CD4-positive, alpha-beta T cell treated with Interleukin-17A for 4 hours (primary cell): ENCODE data around the gene NES.
A peak's percentile ranks its signal among the peaks of the same experiment; 100 is the strongest.
"Not testable (repeated sequence)": the region's sequence is repeated elsewhere in the genome, so short reads cannot be mapped to it uniquely, and the experiment has no call there.

ENCODE experiments used
- DNase-seq: peaks from one replicate; pipeline ENCODE4 v3.0.0-alpha.2; 2020; ENCODE audit warnings: mixed read lengths

Gene NES

DNA sequence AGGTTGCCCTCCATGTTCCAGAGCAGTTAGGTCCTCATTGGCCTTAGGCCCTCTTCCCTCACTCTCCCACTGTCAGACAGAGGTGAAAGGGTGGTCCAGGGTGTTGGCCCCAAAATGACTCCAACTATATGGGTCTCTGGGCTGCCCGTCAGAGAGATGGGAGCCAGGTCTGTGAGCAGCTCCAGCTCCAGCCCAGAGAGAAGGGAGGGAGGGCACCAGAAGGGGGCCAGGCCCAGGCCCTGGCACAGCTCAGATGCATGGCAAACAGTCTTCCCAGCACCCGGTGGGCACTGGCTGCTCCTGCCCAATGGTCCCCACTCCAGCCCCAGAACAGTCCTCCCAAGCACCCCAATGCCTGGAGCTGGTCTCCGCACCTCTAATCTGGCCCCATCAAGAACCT lies 33.1 kb downstream of the NES start:
- no peak for DNase-seq

DNA sequence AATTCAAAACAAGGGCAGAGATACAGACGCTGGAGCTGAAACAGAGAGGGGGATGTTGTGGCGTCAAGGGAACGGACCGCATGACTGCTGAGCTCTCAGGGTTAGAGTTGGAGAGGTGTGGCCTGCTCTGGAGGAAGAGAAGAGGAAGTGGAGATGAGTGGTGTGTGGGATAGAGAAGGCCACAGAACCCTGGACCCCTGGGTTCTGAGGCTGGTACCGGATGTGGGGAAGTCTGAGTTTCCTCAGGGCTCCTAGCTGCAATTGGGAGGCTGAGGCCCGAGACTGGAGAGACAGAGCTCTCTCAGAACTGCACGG lies 33.5 kb downstream of the NES start:
- DNase-seq, result peak; percentile 5

DNA sequence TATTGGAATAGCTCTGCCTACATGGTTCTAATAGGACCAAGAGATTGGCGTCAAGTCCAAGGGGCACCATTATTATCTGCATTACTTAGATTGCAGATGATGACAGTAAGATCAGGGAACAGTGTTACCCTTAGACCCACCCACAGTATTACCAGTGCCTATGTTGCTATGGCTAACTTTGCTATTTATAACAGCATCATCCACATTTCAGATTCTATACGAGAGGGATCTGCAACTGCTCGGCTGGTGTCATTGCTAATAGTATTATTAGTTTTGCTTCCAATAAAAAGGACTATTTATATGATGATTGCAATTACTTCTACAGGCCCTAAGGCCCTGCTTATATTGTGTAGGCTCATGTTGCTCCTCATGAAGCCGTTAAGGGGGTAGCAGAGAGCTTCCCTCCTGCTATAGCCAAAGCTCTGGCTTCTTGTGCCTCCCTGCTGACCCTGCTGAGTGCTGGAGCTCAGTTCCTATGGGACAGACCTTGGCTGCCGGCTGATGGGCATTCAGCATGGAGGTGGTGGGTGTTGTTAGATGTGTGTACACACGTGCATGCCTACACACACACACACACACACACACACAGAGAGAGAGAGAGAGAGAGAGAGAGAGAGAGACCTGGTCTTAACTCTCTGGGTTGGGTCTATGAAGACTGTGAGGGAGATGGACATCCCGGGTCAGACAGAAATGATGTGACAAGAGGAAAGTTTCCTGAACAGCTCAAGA lies 34.0 kb downstream of the NES start:
- no peak for DNase-seq

DNA sequence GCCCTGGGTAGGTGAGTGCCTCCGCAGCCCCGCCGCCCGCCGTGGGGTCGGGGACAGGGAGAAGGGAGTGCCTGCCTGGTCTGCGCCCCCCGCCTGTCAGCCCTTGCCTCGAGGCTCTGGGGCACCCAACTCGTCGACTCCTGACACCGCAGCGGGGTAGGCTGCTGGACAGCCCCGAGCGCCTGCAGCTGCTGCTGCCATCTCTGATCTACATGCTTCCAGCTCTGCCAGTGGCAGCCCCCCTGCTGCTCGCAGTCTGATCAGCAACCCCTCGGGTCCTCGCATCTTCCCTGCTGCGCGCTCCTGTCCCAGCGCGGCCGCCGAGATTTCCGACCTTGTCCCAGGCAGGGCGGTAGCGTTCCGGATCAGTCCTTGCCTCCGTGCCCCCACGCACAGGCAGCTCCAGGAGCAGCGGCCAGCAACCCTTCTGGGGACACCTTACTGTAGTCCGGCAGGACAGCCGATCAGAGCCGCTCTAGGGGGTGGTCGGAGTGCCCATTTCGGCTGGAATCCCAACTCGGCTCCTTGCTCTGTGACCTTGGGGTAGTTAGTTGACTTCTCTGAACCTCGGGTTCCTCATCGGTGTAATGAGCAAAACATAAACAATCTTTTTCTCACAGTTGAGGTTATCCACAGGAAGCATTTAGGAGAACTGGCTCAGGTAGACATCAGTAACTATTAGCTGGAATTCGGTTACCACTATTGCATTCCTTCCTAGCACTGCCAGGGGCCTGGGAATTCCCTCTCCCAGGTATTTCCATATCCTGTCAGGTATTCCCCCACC lies 34.8 kb downstream of the NES start:
- peak; percentile 8 for DNase-seq

DNA sequence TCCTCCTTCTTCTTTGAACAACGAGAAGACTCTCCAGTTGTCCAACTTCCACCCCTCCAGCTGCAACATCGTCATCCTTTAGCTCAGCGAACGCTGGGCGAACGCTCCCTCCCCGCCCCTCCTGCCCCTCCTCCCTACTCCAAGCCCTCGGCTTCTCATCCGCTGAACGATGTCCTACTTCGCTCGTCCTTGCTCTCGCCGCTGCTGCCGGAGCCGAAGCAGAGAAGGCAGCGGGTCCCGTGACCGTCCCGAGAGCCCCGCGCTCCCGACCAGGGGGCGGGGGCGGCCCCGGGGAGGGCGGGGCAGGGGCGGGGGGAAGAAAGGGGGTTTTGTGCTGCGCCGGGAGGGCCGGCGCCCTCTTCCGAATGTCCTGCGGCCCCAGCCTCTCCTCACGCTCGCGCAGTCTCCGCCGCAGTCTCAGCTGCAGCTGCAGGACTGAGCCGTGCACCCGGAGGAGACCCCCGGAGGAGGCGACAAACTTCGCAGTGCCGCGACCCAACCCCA lies 35.4 kb downstream of the NES start, which contains the start of gene BCAN:
Gene BCAN, plus strand, starts transcription at position 357 of the 504 bp plus-strand sequence. CDS start 3,938 bp downstream, outside the sequence.
- DNase-seq, result peak; percentile 45

DNA sequence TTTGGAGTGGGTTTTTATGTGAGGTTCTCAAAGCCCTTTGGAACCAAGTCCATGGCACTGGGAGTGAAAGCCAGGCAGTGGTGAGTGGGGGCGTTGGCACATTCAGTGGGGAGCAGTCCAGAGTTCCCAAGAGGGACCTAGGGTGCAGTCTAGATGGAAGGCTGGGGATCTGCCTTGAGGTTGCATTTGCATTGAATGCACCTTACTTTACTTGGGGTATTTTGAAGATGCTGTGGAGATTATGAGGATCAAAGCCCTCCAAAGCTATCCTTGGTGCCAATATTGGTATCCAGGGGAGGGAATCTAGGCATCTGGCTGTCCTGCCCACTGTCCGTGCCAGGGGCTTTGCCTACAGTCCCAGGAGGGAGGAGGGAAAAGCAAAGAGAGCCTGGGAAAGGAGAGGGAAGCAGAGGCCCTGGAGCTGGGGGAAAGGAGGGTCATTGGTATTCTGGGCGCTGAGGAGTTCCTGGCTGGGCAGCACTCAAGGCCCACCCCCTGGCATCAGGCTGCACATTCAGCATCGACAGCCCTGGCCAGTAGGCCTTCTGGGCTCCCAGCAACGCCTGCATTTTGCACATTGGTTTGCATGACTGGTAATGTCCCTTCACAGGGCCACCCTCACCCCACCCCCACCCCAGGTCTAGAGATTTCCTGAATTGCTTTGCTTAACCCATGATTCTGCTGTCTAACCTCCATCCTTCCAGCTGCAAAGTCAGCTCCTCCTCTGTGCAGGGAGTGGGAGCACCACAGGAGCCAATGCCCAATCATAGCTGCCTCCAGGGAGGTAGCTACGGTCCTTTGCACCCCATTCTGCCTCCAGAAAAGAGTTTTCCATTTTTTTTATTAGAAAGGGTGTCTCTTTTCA lies 36.1 kb downstream of the NES start:
- no peak for DNase-seq

DNA sequence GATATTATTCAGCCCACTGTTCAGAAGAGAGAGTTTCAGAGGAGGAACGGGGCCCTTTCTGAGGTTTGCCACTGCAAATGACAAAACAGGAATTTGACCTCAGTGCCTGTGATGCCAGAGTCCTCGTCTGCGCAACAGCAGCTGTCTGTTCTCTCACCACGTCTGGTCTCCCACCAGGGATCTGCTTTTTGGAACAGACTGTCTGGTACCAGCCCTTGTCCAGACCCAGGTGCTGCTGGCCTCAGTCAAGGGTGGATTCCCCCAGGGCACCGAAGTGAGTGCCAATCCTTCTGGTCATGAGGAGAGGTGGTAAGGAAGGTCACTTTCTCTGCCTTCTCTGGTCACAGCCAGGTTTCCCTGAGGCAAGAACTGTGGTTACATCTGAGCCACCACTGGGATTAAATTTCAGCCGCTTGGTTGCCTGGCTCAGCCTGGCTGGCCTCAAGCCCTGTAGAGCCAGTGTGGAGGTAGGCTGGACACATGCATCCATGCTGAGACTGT lies 37.6 kb downstream of the NES start:
- DNase-seq, result no peak

DNA sequence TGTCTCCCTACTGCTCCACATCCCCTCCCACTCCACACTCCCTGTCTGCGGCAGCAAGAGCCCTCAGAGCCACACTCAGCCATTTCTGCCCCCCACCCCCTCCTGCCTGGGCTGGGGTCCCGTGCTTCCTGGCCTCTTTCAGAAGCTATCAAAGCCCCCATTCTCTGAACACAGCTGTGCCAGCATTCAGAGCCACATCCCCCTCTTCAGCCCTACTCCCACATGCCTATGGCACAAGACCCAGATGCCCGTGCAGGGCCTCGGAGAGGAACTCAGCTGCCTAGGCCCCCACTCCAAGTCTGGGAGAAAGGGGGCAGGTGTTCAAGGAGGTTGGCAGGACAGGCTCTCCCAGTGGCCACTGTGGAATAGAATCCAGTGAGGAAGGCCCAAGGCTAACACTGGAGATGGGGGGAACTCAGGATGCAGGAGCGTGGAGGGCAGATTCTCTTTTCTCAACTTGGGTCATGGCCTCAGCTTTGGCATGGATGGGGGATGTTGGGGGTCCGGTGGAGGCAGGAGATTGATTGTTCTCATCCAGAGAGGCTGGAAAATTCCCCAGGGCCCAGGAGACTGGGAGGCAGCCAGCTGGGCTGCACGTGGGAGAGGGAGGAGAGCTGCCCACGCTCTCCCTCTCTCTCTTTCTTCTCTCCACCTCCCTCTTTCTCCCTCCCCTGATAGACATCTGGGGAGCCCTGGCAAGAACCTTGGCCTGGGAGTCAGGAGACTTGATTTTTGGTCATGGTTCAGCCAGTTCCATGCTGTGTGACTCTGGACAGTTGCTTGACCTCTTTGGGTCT lies 38.8 kb downstream of the NES start:
- no peak for DNase-seq

DNA sequence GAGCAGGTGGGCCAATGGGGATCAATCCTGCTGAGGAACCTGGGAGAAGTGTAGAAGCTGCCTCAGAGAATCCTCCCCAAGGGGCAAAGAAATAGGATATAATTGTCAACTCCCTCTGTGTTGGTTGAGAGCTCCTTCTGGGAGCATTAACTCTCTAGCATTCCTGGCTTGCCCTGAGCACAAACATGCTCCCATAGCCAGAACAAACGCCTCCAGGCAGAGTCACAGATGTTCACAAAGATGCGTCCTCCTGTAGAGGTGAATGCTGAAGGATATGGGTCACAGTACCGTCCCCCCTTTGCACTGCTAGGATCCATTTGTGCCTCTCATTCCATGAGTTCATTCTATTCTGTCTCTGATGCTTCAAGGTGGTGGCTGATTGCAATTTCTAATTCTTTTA lies 44.9 kb downstream of the NES start:
- no peak for DNase-seq

DNA sequence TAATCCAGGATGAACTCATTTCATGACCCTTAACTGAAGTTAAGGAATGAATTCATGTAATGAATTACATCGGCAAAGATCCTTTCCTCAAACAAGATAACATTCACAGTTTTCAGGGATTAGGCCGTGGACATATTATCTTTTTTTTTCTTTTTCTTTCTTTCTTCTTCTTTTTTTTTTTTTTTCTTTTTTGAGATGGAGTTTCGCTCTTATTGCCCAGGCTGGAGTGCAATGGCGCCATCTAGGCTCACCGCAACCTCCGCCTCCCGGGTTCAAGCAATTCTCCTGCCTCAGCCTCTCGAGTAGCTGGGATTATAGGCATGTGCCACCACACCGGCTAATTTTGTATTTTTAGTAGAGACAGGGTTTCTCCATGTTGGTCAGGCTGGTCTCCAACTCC lies 46.1 kb downstream of the NES start:
- DNase-seq, result not testable (repeated sequence)

DNA sequence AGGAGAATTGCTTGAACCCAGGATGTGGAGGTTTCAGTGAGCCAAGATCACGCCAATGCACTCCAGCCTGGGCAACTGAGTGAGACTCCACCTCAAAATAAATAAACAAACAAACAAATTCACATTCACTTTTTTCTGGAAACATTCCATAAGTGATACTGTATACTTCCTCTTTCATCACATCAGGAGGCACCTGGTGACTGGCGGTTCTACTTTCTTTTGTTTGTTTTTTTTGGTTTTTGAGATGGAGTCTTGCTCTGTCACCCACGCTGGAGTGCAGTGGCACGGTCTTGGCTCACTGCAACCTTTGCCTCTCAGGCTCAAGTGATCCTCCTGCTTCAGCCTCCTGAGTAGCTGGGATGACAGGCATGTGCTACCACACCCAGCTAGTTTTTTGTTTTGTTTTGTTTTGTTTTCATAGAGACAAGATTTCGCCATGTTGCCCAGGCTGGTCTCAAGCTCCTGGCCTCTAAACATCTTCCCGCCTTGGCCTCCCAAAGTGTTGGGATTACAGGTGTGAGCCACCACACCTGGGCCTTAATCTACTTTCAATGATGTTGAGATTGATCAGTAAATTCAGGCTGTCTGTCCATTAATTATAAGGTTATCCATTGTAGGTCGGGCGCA lies 47.3 kb downstream of the NES start:
- no peak for DNase-seq

DNA sequence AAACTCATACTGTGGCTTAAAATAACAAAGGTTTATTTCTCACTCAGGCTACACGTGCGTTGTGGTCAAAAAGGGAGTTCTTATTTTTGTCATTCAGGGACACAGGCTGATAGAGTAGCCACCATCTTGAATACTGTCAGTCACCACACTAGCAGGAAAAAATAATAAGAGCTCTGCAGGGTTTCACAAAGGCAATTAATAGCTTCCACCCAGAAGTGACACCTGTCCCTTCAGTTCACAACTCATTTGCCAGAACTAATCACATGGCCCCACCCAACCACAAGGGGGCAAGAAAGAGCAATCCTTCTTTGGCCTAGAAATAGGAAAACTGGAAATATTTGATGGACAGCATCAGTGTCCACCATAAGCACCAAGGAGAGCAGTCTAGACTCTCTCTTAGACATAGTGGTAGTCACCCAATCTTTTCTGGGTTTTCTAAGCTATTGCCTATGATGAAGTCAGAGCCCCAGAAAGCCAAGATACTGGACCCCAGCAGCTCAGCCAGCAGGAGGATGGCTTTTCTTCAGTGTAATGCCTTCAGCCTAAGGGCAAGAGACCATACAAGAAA lies 49.8 kb downstream of the NES start:
- peak; percentile 52 for DNase-seq

DNA sequence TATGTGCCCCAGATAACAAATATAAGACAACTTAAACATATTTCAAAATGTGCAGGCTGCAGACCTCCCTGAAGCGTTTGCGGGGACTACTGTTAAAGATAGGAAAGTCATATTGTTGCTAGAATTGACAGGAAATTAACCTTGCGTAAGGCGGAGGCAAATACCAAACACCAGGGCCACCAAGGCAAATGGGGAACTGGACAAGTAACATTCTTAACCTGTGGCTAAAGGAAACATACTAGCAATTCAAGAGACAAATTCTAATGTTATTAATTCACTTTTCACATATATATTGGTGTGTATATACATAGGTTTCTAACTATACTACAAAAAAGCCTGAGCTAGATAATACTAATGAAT lies 51.1 kb downstream of the NES start:
- no peak for DNase-seq

DNA sequence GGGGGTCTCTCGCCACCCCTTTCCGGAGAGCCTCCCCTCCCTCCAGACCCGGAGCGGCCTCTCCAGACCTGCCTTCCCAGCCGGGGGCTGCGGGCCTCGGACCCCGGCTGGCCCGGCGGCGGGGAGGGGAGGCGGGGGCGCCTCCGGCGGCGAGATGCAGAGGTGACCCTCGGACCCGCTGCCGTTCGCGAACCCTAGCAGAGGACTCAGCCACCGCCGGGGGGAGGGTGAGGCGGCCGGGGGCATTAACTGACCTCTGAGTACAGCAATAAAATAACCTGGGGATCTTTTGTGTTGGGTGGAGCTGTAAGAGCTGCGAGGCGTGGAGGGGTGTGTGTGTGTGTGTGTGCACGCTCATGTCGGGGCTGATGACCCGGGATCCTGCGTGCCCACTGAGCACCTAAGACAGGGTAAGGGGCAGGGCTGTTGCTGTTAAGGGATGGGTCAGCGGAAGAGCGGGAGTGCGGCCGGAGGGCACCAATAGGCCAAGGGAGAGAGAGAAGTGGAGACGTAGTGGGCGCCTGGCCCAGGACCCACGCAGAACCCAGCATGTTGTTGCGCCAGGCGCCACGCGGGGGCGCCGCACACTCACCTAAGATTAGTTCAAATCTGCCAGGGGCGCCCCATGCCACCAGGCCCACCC lies 51.6 kb downstream of the NES start:
- DNase-seq, result peak; percentile 85

DNA sequence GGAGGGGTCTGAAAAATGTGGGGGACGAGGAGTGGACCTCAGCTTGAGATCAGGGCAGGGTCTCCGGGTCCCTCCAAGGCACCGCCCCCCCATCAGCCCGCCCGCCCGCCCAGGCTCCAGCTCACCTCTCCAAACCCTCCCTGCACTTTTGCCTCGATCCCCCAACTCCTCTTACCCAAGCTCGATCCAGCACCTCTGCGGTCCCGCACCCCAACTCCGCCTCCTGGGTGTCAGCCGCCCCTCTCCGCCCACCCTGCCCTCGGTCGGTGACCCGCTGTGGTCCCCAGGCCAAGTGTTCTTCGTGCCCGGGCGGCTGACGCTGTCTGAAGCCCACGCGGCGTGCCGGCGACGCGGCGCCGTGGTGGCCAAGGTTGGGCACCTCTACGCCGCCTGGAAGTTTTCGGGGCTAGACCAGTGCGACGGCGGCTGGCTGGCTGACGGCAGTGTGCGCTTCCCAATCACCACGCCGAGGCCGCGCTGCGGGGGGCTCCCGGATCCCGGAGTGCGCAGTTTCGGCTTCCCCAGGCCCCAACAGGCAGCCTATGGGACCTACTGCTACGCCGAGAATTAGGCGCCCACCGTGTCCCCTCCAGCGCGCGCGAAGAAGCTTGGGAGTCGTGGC lies 52.3 kb downstream of the NES start:
- peak; percentile 20 for DNase-seq

DNA sequence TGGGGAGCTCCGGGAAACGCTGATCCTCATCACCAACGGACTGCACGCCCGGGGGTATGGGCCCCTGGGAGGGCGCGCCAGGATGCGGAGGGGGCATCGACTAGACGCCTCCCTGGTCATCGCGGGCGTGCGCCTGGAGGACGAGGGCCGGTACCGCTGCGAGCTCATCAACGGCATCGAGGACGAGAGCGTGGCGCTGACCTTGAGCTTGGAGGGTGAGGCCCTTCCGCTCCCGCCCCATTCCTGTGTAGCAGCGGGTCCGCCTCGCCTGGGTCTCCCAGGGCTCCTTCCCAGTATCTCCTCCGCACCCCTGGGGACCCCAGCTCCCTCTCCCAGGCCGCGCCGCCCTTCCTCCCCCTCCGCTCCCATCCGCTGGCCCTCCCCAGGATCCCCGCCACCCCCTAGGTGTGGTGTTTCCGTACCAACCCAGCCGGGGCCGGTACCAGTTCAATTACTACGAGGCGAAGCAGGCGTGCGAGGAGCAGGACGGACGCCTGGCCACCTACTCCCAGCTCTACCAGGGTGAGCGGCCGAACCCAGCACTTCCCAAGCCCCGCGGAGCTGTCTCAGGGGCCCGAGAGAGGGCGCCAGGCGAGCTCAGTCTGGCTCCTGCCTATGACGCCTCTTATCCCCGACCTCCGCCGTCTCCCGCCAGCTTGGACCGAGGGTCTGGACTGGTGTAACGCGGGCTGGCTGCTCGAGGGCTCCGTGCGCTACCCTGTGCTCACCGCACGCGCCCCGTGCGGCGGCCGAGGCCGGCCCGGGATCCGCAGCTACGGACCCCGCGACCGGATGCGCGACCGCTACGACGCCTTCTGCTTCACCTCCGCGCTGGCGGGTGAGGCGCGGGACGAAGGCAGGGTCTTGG lies 53.0 kb downstream of the NES start:
- peak; percentile 56 for DNase-seq

DNA sequence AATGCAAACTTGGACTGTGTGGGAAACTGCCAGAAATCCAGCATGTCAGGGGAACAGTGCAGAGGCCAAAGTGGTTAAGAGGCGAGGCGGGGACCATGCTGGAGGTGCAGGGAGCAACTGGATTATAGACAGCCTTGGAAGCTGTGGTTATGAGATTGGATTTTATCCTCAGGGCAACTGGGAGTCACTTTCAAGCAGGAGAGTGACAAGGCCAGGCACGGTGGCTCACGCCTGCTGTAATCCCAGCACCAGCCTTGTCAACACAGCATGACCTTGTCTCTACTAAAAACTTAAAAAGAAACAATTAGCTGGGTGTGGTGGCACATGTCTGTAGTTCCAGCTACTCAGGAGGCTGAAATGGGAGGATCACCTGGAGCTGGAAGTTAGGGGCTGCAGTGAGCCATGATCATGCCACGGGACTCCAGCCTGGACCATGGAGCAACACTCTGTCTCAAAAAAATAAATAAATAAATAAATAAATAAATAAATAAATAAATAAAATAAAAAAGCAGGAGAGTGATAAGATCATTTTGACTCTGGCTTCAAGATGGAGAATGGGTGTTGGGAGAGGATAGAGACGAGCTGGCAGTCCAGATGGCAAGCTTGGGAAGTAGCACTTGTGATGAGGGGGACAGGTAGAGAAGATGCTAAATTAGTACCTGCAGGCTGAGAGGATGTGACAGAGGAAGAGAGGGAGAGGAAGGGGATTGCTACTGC lies 54.5 kb downstream of the NES start:
- DNase-seq, result no peak

DNA sequence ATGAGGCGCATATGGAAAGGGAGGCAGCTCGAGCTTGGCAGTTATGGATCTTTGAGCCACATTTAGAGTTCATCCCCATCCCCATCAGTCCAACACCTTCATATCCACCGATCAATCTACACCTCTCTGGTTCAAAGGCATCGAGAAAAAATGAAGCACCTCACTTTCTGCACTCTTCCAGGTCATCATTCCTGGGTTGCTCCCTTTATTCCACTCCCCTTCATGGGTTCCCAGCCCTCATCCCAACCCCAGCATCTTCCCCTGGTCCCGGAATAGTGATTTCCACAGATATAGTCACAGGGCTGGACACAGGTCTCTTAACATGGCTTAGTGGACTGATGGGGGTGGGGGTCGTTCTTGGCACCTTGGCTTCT lies 57.6 kb downstream of the NES start:
- DNase-seq, result no peak
